ENCODE measurements around the gene CPT1B. TPM values are rescaled to one million over a fixed set of nuclear protein-coding genes. Genes with fewer than 3 reads are reported as not detected.

CPT1B gene
- total RNA-seq, 2 donors from 2014 or later = 83.5 to 105 TPM

GRCh38 chr22:50524676-50525103 lies 53.5 kb downstream of the CPT1B start:
- H3K4me3 Mint-ChIP-seq = peak overlapping the region; percentile 70
- TF ChIP-seq CTCF (conservative IDR thresholded peaks at IDR 0.05) = no peak
- 32 to 39% methylated on average over 12 to 19 of the region's 19 CpGs for WGBS, 2 experiments (ENCODE audit: insufficient coverage in 1 of 2, insufficient read length in 1 of 2)
- peaks cover 29% of the 10 kb centered on the region for H3K27me3 Mint-ChIP-seq (ENCODE audit: insufficient read depth)
- DNase-seq = no peak
- no peaks in the 10 kb centered on the region for H3K9me3 Mint-ChIP-seq
- H3K4me3 ChIP-seq (ENCODE audit: low read length) = peak overlapping the region; percentile 88
- H3K27ac Mint-ChIP-seq = peak overlapping the region; percentile 87
- peak overlapping the region; percentile 49 for H3K27ac ChIP-seq (ENCODE audit: low read depth, low read length)
- H3K9ac ChIP-seq (ENCODE audit: extremely low read depth, low read length, poor library complexity, severe bottlenecking) = peak overlapping the region; percentile 75
- H3K9me3 ChIP-seq (ENCODE audit: control insufficient read depth, low read length) = no peaks in the 10 kb centered on the region
- H3K36me3 Mint-ChIP-seq (ENCODE audit: low read depth) = peaks cover 11% of the 10 kb centered on the region
- H3K27me3 ChIP-seq (ENCODE audit: control insufficient read depth, insufficient read depth, low read length, poor library complexity, severe bottlenecking) = peaks cover 18% of the 10 kb centered on the region
- H3K4me1 ChIP-seq (ENCODE audit: control insufficient read depth, insufficient read depth, low read length) = no peaks in the 10 kb centered on the region
- H3K36me3 ChIP-seq (ENCODE audit: control insufficient read depth, insufficient read depth, low read length) = peaks cover 17% of the 10 kb centered on the region
- peaks cover 9% of the 10 kb centered on the region for H3K4me1 Mint-ChIP-seq

GRCh38 chr22:50523806-50524675 lies 54.2 kb downstream of the CPT1B start:
- no peaks in the 10 kb centered on the region for H3K9me3 Mint-ChIP-seq
- H3K4me3 Mint-ChIP-seq = peak overlapping the region; percentile 70
- 90 to 93% methylated on average over 21 to 25 of the region's 25 CpGs for WGBS, 2 experiments (ENCODE audit: insufficient coverage in 1 of 2, insufficient read length in 1 of 2)
- no peak for TF ChIP-seq CTCF (conservative IDR thresholded peaks at IDR 0.05)
- no peak overlapping the region for H3K27ac ChIP-seq (ENCODE audit: low read depth, low read length)
- no peaks in the 10 kb centered on the region for H3K9me3 ChIP-seq (ENCODE audit: control insufficient read depth, low read length)
- peak overlapping the region; percentile 87 for H3K27ac Mint-ChIP-seq
- peaks cover 23% of the 10 kb centered on the region for H3K36me3 ChIP-seq (ENCODE audit: control insufficient read depth, insufficient read depth, low read length)
- peak overlapping the region; percentile 88 for H3K4me3 ChIP-seq (ENCODE audit: low read length)
- no peaks in the 10 kb centered on the region for H3K4me1 ChIP-seq (ENCODE audit: control insufficient read depth, insufficient read depth, low read length)
- H3K9ac ChIP-seq (ENCODE audit: extremely low read depth, low read length, poor library complexity, severe bottlenecking) = peak overlapping the region; percentile 75
- H3K27me3 Mint-ChIP-seq (ENCODE audit: insufficient read depth) = peaks cover 22% of the 10 kb centered on the region
- peaks cover 15% of the 10 kb centered on the region for H3K36me3 Mint-ChIP-seq (ENCODE audit: low read depth)
- H3K27me3 ChIP-seq (ENCODE audit: control insufficient read depth, insufficient read depth, low read length, poor library complexity, severe bottlenecking) = peaks cover 12% of the 10 kb centered on the region
- peaks cover 9% of the 10 kb centered on the region for H3K4me1 Mint-ChIP-seq
- DNase-seq = no peak

DNA sequence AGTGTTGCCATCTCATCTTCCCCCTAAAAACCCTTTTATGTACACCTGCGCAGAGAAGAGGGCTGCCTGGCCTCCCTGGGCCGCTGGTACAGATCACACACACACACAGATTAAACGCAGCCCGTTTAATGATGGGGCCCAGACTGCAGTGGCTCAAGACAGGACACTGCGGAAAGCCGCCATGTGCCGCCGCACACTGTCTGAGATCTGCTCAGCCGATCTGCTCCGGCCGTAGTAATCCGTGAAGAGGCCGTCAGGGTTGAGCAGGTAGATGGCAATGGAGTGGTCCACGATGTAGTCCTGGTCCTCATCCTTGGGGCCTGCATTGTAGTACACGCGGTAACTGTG lies 54.8 kb downstream of the CPT1B start:
- TF ChIP-seq CTCF (conservative IDR thresholded peaks at IDR 0.05) = no peak
- no peak for DNase-seq
- H3K9ac ChIP-seq (ENCODE audit: extremely low read depth, low read length, poor library complexity, severe bottlenecking) = no peak overlapping the region
- Mint-ChIP-seq H3K9me3 (no peaks in the 10 kb centered on the region), H3K4me1 (peaks cover 9% of the 10 kb centered on the region), H3K27ac (no peak overlapping the region), H3K27me3 (ENCODE audit: insufficient read depth) (peaks cover 16% of the 10 kb centered on the region), H3K4me3 (peak overlapping the region; percentile 8), H3K36me3 (ENCODE audit: low read depth) (peaks cover 18% of the 10 kb centered on the region)
- H3K9me3 ChIP-seq (ENCODE audit: control insufficient read depth, low read length) = no peaks in the 10 kb centered on the region
- H3K27me3 ChIP-seq (ENCODE audit: control insufficient read depth, insufficient read depth, low read length, poor library complexity, severe bottlenecking) = peaks cover 5% of the 10 kb centered on the region
- 95 to 96% methylated on average over 15 to 16 of the region's 16 CpGs for WGBS, 2 experiments (ENCODE audit: insufficient coverage in 1 of 2, insufficient read length in 1 of 2)
- H3K4me3 ChIP-seq (ENCODE audit: low read length) = no peak overlapping the region
- H3K36me3 ChIP-seq (ENCODE audit: control insufficient read depth, insufficient read depth, low read length) = peaks cover 25% of the 10 kb centered on the region
- no peak overlapping the region for H3K27ac ChIP-seq (ENCODE audit: low read depth, low read length)
- H3K4me1 ChIP-seq (ENCODE audit: control insufficient read depth, insufficient read depth, low read length) = no peaks in the 10 kb centered on the region

All from endodermal cell (in vitro differentiated cells).